Right forelimb (tissue), 1 donor: ENCODE measurements around the gene ZNF280A.

Experiments
- DNase-seq: peaks from one replicate; pipeline ENCODE4 v3.0.0-alpha.2; 2018

ZNF280A gene, protein sequence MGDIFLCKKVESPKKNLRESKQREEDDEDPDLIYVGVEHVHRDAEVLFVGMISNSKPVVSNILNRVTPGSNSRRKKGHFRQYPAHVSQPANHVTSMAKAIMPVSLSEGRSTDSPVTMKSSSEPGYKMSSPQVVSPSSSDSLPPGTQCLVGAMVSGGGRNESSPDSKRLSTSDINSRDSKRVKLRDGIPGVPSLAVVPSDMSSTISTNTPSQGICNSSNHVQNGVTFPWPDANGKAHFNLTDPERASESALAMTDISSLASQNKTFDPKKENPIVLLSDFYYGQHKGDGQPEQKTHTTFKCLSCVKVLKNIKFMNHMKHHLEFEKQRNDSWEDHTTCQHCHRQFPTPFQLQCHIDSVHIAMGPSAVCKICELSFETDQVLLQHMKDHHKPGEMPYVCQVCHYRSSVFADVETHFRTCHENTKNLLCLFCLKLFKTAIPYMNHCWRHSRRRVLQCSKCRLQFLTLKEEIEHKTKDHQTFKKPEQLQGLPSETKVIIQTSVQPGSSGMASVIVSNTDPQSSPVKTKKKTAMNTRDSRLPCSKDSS

DNA sequence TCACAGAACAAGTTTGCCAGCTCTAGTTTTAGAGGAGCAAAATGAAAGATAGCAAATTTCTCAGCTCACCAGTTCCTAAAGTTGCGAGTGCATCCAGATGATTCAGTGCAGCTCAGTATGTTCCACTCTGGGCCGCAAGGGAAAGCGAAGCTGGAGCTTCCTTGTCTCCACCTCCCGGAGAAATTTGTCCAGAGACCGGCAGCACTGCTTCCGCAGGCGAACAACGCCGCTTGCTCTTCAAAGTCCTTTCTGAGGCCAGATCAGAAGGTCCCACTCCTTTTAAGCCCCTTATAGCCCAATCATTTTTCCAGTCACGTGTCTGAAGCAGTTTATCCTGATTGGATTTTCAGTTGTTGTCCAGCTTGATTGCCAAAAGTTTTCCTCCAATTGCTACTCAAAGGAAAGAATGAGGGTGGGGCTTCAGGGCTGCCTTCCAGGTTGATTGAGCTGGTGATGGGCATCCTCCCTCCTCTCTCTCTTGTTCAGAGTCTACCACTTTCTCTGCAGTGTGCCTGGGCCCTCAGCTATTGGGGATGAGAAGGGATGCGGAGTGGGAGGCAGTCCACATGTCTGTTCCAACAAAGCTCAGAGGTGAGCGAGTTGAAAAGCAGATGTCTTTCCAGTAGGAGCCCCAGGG is at the start of gene ZNF280A:
Gene ZNF280A (minus strand): TSS at position 251 of the 637 bp plus-strand sequence. CDS start 4,640 bp downstream, outside the sequence.
- no peak for DNase-seq

DNA sequence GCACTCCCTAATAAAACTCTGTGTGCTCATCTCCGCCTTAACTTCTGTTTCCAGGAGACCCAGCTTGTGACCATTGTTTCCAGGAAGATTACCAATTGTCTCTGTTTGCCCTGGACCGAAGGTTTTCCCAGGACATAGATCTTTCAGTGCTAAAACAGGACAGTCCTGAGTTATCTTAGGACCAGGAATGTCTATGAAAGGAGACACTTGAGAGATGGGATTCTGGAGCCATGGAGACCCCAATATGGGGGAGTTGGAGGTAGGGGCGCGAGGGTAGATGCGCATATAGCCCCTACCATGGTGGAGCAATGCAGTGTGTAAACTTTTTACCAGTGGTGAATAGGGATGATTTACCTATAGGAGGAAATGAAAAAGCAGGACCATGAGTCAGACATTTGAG is 49.1 kb upstream of the ZNF280A start:
- no peak for DNase-seq

DNA sequence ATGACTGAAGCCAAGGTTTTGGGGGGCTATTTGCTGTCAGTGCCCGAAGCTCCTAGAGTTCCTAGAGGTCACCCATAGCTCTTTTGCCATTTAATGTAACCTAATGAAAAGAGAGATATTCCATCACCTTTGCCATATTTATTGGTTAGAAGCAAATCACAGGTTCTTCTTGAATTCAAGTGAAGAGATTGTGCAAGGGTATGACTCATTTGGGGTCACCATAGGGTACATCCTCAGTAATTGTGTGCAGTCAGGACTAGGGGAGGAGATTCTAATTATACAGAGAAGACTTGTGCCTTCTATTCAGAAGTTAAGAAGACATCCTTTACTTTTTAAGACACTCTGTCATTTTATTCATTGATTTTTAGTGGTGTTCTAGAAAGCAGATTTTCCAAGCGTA is 45.9 kb upstream of the ZNF280A start:
- no peak for DNase-seq

DNA sequence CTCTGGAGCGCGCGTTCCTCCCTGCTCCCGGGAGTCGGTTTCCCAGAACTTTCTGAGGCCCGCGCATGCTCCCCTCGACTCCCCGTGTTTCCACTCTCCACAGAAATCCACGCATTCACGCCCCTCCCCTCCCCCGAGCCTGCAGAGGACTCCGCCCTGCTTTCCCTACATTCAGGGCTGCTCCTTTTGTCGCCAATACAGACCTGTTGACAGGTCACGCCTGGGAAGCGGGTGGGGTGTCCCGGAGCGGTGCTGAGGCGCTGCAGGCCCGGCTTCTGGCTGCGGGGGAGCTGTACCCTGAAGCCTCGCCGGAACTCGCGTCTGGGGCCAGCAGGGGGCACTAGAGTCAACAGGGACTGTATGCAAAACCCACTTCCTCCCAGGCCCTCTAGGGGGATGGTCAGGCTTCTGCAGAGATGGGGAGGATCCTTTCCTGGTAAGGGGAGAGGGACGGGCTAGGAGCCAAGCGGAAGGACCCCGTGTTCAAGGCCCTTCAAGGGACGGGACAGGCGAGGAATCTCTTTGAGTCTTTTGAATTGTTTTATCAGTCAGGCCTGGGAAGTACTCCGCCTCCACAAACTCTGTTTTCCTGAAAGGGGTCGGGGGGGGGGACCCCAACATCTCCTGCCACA is 39.0 kb upstream of the ZNF280A start, which contains the start of gene PRAME:
Gene PRAME (minus strand): TSS at position 294 of the 632 bp plus-strand sequence. CDS start 2,433 bp downstream, outside the sequence.
- no peak for DNase-seq

DNA sequence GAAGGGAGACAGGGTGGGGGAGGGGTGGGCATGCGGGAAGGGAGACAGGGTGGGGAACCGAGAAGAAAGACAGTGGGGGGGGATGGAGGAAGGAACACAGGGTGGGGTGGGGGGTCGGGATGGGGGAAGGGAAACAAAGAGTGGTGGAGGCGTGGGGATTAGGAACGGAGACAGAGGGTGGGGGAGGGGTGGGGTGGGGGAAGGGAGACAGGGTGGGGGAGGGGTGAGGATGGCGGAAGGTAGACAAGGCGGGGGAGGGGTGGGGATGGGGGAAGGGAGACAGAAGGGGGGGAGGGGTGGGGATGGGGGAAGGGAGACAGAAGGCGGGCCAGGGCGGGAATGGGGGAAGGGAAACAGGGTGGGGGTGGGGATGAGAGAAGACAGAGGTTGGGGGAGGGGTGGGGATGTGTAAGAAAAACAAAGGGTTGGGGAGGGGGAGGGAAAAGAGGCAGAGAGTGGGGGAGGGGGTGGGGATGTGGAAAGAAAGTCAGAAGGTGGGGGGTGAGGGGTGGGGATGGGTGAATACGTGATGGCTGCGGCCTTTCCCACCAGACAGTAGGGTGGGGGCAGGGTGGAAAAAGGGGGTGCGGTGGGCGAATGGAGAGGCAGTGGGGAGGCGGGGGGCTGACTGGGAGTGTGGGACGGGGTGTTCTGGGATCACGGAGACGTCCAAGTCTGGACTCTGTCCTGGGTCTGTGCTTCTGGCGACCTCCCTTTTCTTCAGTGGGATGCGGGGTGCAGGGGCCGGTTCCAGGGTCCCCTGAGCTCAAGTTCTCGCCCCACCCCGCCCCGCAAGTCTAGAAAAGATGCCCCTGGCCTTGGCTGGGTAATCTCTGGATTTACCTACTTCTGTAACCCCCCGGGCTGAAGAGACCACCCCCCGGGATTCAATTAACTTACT is 38.3 kb upstream of the ZNF280A start:
- DNase-seq, result no peak

DNA sequence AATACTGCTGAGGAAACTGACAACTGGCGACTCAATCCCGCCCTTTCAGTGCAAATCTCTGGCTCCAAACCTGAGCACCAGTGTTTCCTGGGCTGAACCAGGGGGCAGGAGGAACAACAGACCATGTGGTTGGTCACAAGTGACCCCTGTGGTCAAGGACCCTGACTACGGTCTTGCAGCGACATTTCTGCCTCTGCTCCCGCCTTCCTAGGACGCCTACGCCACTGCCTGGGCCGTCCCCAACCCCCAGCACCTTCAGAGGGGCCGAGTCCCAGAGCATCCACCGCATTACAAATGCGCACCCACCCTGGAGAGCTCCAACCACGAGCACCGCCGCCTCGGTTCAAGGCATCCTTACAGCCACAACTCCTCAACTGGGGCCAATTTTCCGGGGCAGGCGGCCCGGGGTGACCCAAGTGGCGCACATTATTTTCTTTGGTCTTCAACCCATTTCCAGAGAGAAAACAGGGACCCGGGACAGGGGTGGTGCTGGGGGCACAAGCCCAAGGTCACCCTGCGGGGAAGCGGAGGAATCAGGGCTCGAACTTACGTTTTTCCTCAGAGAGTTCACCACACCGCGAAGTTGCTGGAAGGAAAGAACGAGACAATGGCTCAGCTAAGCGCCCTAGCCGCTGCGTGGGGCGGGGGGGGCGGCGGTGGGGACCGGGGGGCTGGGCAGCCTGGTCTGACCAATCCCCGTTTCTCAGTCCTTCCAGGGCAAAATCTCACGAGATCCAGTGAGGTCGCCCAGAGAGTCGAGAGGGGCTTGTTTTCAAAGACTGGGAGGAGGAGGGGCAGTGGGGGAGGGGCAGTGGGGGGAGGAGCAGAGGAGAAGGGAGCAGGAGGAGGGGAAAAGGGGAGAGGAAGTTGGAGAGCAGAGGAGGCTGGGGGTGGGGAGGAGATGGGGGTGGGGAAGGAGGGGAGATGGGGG is 37.2 kb upstream of the ZNF280A start:
- no peak for DNase-seq

DNA sequence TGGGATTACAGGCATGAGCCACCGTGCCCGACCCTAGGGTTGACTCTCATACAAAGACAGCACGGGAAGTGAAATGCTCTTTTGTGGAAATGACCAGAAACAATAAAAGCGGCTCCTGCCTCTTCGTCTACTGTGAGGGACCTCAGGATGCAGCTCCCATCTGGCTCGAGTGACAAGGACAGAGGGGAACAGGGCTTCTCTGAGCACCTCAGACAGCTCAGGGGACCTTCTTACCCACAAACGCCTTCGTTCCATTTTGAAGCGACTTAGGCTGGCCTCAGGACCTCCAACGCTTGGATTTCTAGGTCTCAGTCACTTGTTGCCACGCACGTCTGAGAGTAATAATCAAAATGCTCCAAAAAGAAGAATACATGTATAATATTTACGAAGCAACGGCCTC is 36.5 kb upstream of the ZNF280A start:
- DNase-seq, result no peak

DNA sequence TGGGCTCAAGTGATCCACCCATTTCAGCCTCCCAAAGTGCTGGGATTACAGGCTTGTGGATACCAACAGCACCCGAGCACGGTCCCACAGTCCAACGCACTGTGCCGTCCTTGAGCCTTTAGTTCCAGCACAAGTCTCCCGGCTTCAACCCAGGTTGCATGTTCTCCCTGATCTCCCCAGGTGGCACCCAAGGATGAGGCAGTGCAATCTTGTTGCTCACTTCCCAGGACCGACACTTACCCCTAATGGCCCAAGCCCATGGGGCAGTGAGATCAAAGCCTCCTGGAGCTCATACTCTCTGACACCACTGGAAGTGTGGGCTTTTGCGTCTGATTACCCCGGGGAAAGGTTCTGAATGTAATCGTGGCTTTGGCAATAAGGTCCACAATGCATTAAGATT is 35.5 kb upstream of the ZNF280A start:
- no peak for DNase-seq

DNA sequence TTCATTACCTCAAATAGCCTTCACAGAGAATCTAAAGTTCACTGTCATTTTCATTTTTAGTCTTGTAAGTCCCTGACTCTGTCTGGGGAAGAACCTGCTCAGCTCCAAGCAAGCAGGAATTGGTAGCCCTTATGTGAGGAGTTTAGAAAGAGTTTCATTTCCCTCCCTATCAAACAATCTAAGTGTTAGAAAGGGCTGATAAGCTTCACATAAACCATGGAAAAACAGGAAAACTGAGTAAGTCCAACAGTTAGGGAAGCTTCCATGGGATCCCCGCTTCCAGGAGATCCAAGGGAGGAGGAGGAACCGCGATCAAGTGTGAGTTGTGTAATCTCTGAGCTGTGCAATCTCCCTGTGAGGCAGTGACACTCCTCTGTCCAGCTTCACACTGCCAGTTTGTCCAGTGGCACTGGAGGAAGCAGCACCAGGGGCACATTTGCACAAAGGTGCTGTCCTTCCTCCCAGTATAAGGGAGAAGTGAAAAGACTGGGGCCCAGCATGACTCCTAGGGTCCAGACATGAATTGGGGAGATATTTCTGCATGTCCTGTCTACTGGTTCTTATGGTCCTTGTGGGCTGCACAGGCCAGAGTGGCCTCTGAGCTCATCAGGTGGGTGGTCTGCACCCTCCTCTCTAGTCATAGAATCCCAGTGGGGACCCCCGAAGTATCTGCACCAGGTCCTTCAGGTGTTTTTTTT is 34.7 kb upstream of the ZNF280A start:
- DNase-seq, result no peak

DNA sequence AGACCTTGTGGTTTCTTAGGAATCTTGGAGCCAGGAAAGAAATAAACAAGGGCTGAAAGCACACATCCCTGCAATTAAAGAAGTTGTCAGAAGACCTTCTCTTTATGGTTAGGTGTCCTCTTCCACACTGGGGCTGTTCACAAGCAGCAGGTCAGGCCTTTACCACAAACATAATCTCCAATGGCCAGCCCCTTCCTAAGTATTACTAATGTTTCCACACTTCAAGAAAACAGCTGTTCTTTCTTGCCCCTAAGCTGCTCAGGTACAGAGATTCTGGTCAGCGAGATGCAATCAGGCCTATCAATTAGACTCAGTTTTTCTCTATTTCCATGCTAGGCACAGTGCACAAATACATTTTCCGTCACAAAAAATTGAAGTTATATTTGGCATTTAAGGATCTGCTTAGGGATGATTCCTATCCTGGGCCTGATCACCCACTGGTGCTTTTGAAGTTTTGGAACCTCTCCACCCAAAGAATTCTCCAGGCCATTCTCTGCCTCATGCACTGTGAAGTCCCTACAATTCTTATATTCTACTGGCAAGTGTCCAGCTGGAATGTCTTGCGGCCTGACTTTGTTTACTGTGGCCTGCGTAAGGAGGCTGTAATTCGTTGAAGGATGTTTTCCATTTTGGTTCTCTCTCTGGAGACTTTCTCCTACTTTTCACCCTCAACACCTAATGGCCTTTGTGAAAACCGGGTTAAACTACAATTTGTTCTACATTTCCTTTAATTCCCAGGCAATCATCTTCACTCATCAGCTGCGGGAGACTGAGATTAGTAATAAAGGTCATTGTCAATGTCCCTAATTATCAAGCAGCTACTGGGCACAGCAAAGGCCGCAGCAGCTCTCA is 33.9 kb upstream of the ZNF280A start:
- no peak for DNase-seq

DNA sequence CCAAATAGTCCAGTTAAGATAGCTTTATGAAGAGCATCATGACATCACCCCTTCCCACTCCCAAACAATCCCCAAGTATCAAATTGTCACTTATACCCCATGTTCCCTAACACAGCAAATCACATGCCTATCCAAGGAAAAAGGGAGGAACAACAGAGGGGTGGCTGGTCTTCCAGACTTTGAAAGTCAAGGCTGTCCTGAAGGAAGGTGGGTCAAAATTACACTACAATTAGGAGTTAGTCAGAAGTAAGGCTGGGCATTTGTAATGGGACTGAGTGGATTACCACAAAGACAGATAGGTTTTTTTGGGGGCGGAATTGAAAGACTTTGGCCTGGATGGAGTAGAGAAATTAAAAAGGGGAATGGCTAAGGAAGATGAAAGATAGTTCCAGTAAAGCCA is 33.1 kb upstream of the ZNF280A start:
- DNase-seq, result no peak

DNA sequence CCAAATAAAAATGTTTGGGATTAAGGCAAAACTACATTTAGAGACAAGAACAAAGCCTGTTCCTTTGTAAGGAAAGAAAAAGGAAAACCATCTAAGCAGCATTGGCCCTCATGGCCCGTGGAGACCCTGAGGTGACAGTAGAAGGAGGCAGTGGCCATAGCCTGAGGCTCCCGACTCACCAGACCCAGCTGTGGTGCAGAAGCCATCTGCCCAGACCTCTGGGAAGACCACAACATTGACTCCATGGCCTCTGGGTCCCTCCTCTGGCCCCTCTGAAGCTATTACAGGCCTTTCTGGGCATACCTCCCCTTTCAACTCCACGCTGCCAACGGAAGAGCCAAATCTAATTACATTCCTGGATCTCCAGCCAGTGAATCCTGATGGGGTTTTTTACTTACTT is 32.6 kb upstream of the ZNF280A start:
- no peak for DNase-seq

DNA sequence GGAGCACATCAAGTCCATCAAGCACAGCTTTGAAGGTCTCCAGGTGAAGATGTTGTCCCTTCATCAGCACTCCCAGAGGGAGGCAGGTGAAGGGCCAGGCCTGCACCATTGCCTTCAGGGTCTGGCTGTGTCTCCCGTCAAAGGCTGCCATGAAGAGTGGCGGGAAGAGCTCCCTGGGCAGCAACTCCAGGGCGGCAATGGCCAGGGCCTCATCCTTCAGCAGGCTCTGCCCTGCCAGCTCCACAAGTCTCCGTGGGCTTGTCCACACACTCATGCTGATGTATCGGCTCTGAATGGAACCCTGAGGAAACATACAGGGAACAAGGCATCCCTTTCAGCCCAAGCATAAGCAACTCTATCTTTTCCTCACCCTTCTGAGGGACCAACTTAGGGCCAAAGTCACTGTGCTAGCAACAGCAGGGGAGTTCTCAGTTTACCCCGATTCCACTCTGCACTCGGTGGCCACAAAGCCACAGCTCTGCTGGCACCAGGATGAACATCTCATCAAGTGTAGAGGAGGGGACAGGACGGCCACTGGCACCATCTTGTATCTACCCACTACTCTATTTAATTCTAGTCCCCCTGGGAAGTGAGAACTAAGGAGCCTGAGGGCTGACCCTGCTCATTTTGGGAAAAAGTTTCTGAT is 30.8 kb upstream of the ZNF280A start:
- no peak for DNase-seq

DNA sequence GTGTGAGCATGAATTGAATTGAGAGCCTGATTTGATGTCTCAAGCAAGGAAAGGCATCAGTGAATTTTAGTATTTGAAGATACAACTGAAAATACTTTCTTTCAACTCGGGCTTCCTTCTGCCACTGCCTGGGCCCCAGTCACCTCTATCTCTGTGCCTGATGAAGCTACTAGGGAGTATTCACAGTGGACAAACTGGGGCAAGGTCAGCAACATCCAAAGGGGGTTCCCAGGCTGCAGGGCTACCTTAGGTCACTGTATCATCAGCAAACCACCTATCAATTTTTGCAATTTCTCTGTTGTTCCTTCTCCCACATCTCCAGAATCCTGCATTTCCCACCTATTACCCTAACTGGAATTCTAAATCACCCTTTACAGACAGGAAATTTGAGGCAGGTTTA is 28.8 kb upstream of the ZNF280A start:
- DNase-seq, result no peak

DNA sequence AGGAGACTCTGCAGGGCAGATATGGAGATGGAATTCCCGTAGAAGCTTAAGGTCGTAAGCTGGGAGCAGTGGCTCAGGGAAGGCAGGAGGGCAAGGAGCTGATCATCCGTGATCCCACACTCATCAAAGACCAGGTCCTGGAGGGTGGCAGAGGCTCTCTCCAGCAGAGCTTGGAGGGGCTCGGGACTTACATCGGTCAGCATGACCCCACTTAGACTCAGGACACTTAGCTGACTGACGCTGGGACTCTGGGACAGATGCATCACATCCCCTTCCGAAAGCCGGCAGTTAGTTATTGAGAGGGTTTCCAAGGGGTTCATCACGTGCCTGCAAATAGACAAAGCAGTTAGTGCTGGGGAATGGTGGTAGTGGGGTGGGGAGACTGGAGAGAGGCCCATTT is 28.2 kb upstream of the ZNF280A start:
- no peak for DNase-seq

DNA sequence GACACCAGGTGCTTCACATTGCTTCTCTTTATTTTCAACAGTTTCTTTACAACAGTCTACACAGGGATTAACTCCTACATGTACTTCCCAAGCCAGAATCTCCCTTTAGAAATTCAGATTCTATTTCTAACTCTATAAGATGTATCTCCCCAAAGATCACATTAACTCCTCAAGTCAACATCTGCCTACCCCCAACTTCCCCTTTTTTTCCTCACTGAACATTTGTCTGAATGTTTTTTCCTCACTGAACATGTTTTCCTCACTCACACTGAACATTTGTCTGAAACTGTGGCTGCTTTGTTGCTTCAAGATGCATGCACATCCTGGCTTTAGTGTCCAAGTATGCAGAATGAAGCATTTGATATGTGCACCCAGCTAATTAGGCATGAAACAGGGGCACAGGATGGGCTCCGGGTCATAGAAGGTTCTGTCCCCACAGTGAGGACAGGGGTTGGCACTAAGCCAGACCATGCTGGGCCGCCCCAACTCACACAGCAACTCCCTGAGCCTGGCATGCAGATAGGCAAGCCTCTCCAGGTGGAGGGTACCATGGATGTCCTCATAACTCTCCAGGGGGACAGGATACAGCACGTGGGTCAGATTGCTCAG is 27.7 kb upstream of the ZNF280A start:
- DNase-seq, result no peak

DNA sequence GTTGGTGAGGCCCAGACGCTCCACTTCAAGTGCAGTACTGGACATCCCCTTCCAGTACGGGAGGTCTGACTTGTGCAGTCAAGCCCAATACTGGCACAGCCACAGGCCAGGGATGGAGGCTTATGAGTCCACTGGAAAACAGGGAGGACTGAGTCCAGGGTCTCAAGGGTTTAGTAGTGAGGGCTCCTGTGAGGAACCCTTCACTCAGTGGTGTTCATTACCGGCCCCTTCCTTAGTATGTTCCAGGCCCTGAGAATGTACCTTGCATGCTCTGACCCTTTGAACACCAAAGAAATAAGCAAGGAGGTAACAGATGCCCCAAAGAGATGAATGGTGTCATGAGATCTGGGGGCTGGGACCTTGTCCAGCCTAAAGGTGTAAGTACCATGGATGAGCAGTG is 27.2 kb upstream of the ZNF280A start:
- no peak for DNase-seq

DNA sequence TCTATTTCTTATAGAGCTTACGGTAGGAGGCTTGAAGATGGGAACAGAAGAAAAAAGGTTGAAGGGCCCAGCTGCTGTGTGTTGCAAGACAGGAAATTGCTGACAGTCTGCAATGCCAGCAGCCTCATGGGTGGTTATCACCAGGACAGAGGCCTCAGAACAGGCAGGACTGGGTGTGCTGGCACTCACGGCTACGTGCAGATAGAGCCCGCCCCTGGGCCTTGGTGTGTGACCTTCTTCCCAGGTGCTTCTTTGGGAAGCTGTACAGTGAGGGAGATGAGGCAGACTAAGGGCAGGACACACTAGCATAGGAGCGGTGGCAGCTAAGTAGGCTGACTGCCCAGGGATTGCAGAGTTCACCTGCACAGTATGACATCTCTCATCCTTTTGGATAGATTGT is 26.4 kb upstream of the ZNF280A start:
- no peak for DNase-seq

DNA sequence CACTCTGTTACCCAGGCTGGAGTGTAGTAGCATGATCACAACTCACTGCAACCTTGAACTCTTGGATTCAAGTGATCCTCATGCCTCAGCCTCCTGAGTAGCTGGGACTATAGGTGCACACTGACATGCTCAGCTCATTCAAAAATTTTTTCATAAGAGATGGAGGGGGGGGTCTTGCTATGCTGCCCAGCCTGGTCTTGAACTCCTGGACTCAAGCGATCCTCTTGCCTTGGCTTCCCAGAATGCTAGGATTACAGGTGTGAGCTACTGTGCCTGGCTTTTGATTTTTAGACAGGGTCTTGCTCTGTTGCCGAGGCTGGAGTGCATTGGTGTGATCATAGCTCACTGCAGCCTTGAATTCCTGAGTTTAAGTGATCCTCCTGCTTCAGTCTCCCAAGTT is 25.0 kb upstream of the ZNF280A start:
- no peak for DNase-seq
